SK-N-SH (cell line): Measurements from ENCODE around the gene GON7. TPM values are rescaled to one million over a fixed set of nuclear protein-coding genes. Genes with fewer than 3 reads are reported as not detected.

Experiments used
- CTCF ChIA-PET: fragments of 300-600, 350-600 bp; formaldehyde crosslinking; extraction: SDS; loops from one replicate; lab custom pipeline; 2021; lab: Yijun Ruan, JAX
- POLR2A ChIA-PET: fragments of 350-600 bp; sonication (Branson Sonifier 250); formaldehyde crosslinking; extraction: SDS; loops from one replicate; lab custom pipeline; 2020; ENCODE audit warnings: antibody characterized with exemption, inconsistent platforms; lab: Yijun Ruan, JAX
- DNase-seq: peaks from one replicate; pipeline ENCODE4 v3.0.0; 2012
- H2AFZ ChIP-seq: fragments of 200-600 bp; sonication (generic); 2 replicates; pipeline ENCODE4 v1.8.1; 2016; ENCODE audit warnings: antibody characterized with exemption, mild to moderate bottlenecking, low read depth
- H3F3A ChIP-seq: fragments of 200-600 bp; sonication (generic); replicated peaks from 2 replicates; pipeline ENCODE3; 2016; ENCODE audit warnings: antibody characterized with exemption, mild to moderate bottlenecking; ENCODE audit not compliant: insufficient read depth
- H3K27ac ChIP-seq, 2 experiments: fragments of 200-500 bp in 1 of 2; fragments of 200-600 bp in 1 of 2; sonication (Bioruptor generic) in 1 of 2; sonication (generic), shearing (Covaris generic) in 1 of 2; 2 replicates each; pipeline versions ENCODE4 v1.5.1 to v1.6.1; 2014 to 2016; ENCODE audit warnings: low read depth in 2 of 2, inconsistent platforms in 1 of 2, low read length in 1 of 2, mild to moderate bottlenecking in 1 of 2, mixed read lengths in 1 of 2
- H3K27me3 ChIP-seq: fragments of 200-600 bp; sonication (generic), shearing (Covaris generic); 2 replicates; pipeline ENCODE4 v1.6.1; 2016; ENCODE audit warnings: mixed run types; ENCODE audit not compliant: insufficient read depth
- H3K36me3 ChIP-seq, 2 experiments: fragments of 200-500 bp in 1 of 2; fragments of 200-600 bp in 1 of 2; sonication (Bioruptor generic) in 1 of 2; sonication (generic) in 1 of 2; replicated peaks in 1 of 2; 2 replicates each; pipeline versions ENCODE3 to v1.5.1; 2014 to 2016; ENCODE audit warnings: low read length in 1 of 2, mild to moderate bottlenecking in 1 of 2; ENCODE audit not compliant: insufficient read depth in 2 of 2, control insufficient read depth in 1 of 2
- H3K4me1 ChIP-seq, 2 experiments: fragments of 200-500 bp in 1 of 2; fragments of 200-600 bp in 1 of 2; sonication (Bioruptor generic) in 1 of 2; sonication (generic), shearing (Covaris generic) in 1 of 2; 2 replicates each; pipeline versions ENCODE4 v1.5.1 to v1.6.1; 2014 to 2016; ENCODE audit warnings: low read depth in 1 of 2, low read length in 1 of 2, mixed run types in 1 of 2; ENCODE audit not compliant: insufficient read depth in 2 of 2, control insufficient read depth in 1 of 2
- H3K4me2 ChIP-seq: fragments of 200-600 bp; sonication (generic), shearing (Covaris generic); 2 replicates; pipeline ENCODE4 v1.6.1; 2017; ENCODE audit warnings: mixed run types
- H3K4me3 ChIP-seq, 2 experiments: fragments of 200-500 bp in 1 of 2; fragments of 200-600 bp in 1 of 2; sonication (Bioruptor generic) in 1 of 2; sonication (generic), shearing (Covaris generic) in 1 of 2; 2 replicates each; pipeline versions ENCODE4 v1.5.1 to v1.8.1; 2014 to 2016; ENCODE audit warnings: low read depth in 2 of 2, inconsistent platforms in 1 of 2, low read length in 1 of 2, mild to moderate bottlenecking in 1 of 2, mixed read lengths in 1 of 2, moderate library complexity in 1 of 2
- H3K79me2 ChIP-seq: fragments of 200-600 bp; sonication (generic); 2 replicates; pipeline ENCODE4 v1.8.1; 2017; ENCODE audit warnings: mild to moderate bottlenecking; ENCODE audit not compliant: insufficient read depth
- H3K9ac ChIP-seq: fragments of 200-600 bp; sonication (generic); 2 replicates; pipeline ENCODE4 v1.6.1; 2017; ENCODE audit warnings: mixed run types
- H3K9me2 ChIP-seq: fragments of 200-600 bp; sonication (generic); 2 replicates; pipeline ENCODE4 v1.6.1; 2017; ENCODE audit warnings: mixed run types
- H3K9me3 ChIP-seq: fragments of 200-600 bp; sonication (generic); 2 replicates; pipeline ENCODE4 v1.6.1; 2017; ENCODE audit warnings: mixed run types, mild to moderate bottlenecking, moderate library complexity
- H4K20me1 ChIP-seq: fragments of 200-600 bp; sonication (generic); 2 replicates; pipeline ENCODE4 v1.6.1; 2017; ENCODE audit warnings: mild to moderate bottlenecking, mixed run types; ENCODE audit not compliant: insufficient read depth
- FOSL2 ChIP-seq: IDR thresholded peaks from 2 replicates; pipeline ENCODE4 v1.4.0; 2012; ENCODE audit warnings: low read depth, mild to moderate bottlenecking, moderate library complexity, borderline replicate concordance
- FOXJ3 ChIP-seq: sonication (generic); formaldehyde crosslinking; IDR thresholded peaks from 2 replicates; pipeline ENCODE4 v1.5.1; 2020; ENCODE audit warnings: mild to moderate bottlenecking, missing genetic modification reagents
- FOXM1 ChIP-seq: IDR thresholded peaks from 2 replicates; pipeline ENCODE4 v1.4.0; 2012; ENCODE audit warnings: low read depth, mild to moderate bottlenecking
- GABPA ChIP-seq: IDR thresholded peaks from 2 replicates; pipeline ENCODE4 v1.4.0; 2012; ENCODE audit warnings: low read depth, mild to moderate bottlenecking
- IRF3 ChIP-seq: fragments of 150-350 bp; IDR thresholded peaks from 2 replicates; pipeline ENCODE4 v1.6.1; 2016; ENCODE audit warnings: mild to moderate bottlenecking, low read depth, low read length
- JUND ChIP-seq: IDR thresholded peaks from 2 replicates; pipeline ENCODE4 v1.4.0; 2012
- MXI1 ChIP-seq: IDR thresholded peaks from 2 replicates; pipeline ENCODE4 v1.6.1; 2012; ENCODE audit warnings: mild to moderate bottlenecking, low read depth, low read length, improper control_type of control experiment
- NRF1 ChIP-seq: IDR thresholded peaks from 2 replicates; pipeline ENCODE4 v1.6.1; 2012; ENCODE audit warnings: low read depth, mild to moderate bottlenecking, low read length
- POLR2AphosphoS5 ChIP-seq: IDR thresholded peaks from 2 replicates; pipeline ENCODE4 v1.6.1; 2012; ENCODE audit warnings: low read depth, low read length
- RCOR1 ChIP-seq: fragments of 150-350 bp; IDR thresholded peaks from 2 replicates; pipeline ENCODE4 v1.6.1; 2017; ENCODE audit warnings: antibody characterized with exemption, low read length
- RFX5 ChIP-seq: IDR thresholded peaks from 2 replicates; pipeline ENCODE4 v1.6.1; 2012; ENCODE audit warnings: mild to moderate bottlenecking, improper control_type of control experiment, low read length
- SIN3A ChIP-seq: IDR thresholded peaks from 2 replicates; pipeline ENCODE4 v1.6.1; 2012; ENCODE audit warnings: low read depth, mild to moderate bottlenecking, low read length, moderate library complexity, borderline replicate concordance
- SMC3 ChIP-seq: IDR thresholded peaks from 2 replicates; pipeline ENCODE4 v1.6.1; 2012; ENCODE audit warnings: low read depth, low read length, improper control_type of control experiment
- TCF12 ChIP-seq: IDR thresholded peaks from 2 replicates; pipeline ENCODE4 v1.4.0; 2012
- TEAD4 ChIP-seq: IDR thresholded peaks from 2 replicates; pipeline ENCODE4 v1.4.0; 2012; ENCODE audit warnings: mild to moderate bottlenecking, borderline replicate concordance; ENCODE audit not compliant: insufficient read depth
- USF1 ChIP-seq: IDR thresholded peaks from 2 replicates; pipeline ENCODE4 v1.4.0; 2012; ENCODE audit warnings: low read depth, borderline replicate concordance
- YY1 ChIP-seq: IDR thresholded peaks from 2 replicates; pipeline ENCODE4 v1.4.0; 2012; ENCODE audit warnings: low read depth, mild to moderate bottlenecking
- ZBTB33 ChIP-seq: IDR thresholded peaks from 2 replicates; pipeline ENCODE4 v1.4.0; 2012; ENCODE audit warnings: low read depth, borderline replicate concordance
- WGBS: methylation state at CpG from one replicate; pipeline ENCODE4 v1.1.6; 2017; ENCODE audit warnings: low lambda C conversion rate; 5-methylcytosine and 5-hydroxymethylcytosine counted together
- polyA plus RNA-seq, 3 experiments: library from polyadenylated mRNA; depleted of rRNA; stranded (reverse); fragments of >200 nt; gene quantifications; 2 replicates each; pipeline ENCODE4 v1.2.3, GENCODE V29; 2012

GON7 gene
- polyA plus RNA-seq, 1 of the 3 experiments (the other 2 are of a cell fraction), result 14.8 TPM

- Histone ChIP-seq H3K9ac (no peak overlapping the region), H3K27me3 (no peaks in the 10 kb centered on the region), H3K36me3 (peaks cover 24 to 32% of the 10 kb centered on the region in 2 experiments), H3K4me1 (no peaks in the 10 kb centered on the region; a peak in 1 of 4 replicates), H3K4me3 (no peak overlapping the region), H4K20me1 (no peaks in the 10 kb centered on the region), H3K9me2 (no peaks in the 10 kb centered on the region), H2AFZ (no peak overlapping the region), H3K79me2 (no peaks in the 10 kb centered on the region), H3F3A (peaks cover 3% of the 10 kb centered on the region), H3K27ac (peak overlapping the region in 1 of 2 experiments; percentile 20; a peak in 1 of 4 replicates), H3K9me3 (no peaks in the 10 kb centered on the region), H3K4me2 (no peak overlapping the region)
- DNase-seq, result no peak
- peak; percentile 68 for TF ChIP-seq JUND
- no peak for TF ChIP-seq YY1
- no peak for TF ChIP-seq TCF12
- TF ChIP-seq FOXJ3, result no peak
- TF ChIP-seq IRF3, result no peak
- peak; percentile 72; the same call in 1 of the 2 replicates for TF ChIP-seq FOSL2
- no peak for TF ChIP-seq TEAD4
- no peak for TF ChIP-seq MXI1
- no peak for TF ChIP-seq POLR2AphosphoS5
- no peak for TF ChIP-seq SIN3A
- TF ChIP-seq GABPA, result no peak
- TF ChIP-seq RFX5, result no peak
- no peak for TF ChIP-seq FOXM1
- no peak for TF ChIP-seq SMC3
- TF ChIP-seq USF1, result no peak
- no peak for TF ChIP-seq RCOR1
- TF ChIP-seq ZBTB33, result no peak
- TF ChIP-seq NRF1, result no peak
- WGBS, result 75% methylated on average over 25 of the region's 25 CpGs
- CTCF ChIA-PET, result interaction anchor here (0.8 to 2.5 kb wide), 3 partner anchors 10 to 70 kb away, joined by 3 to 7 read pairs (median 3); no protein-coding TSS in a partner anchor
- POLR2A ChIA-PET, result no interaction called here
Observed at GRCh38 chr14:93239869-93240677, 33.2 kb upstream of the GON7 start.
